Smooth muscle cell (in vitro differentiated cells): ENCODE results near the gene ZEB2. TPM values are rescaled to one million over a fixed set of nuclear protein-coding genes. Genes with fewer than 3 reads are reported as not detected.

ENCODE experiments used
- DNase-seq: peaks from one replicate; lab custom pipeline; 2025; ENCODE audit not compliant: unreplicated experiment; lab: John Stamatoyannopoulos, UW
- H2AFZ ChIP-seq: fragments of 200-600 bp; sonication (generic); 2 replicates; pipeline ENCODE4 v1.6.0; 2016; ENCODE audit warnings: antibody characterized with exemption, low read depth, mild to moderate bottlenecking
- H3F3A ChIP-seq: fragments of 200-600 bp; sonication (generic); 2 replicates; pipeline ENCODE4 v1.6.0; 2017; ENCODE audit warnings: antibody characterized with exemption, low read depth
- H3K27ac ChIP-seq: fragments of 200-600 bp; sonication (generic); 2 replicates; pipeline ENCODE4 v1.5.1; 2016; ENCODE audit warnings: low read depth, mild to moderate bottlenecking
- H3K27me3 ChIP-seq: fragments of 200-600 bp; sonication (generic); 2 replicates; pipeline ENCODE4 v1.6.1; 2016; ENCODE audit warnings: low read depth, mild to moderate bottlenecking
- H3K36me3 ChIP-seq: fragments of 200-600 bp; sonication (generic); 2 replicates; pipeline ENCODE4 v1.5.1; 2016; ENCODE audit warnings: low read depth
- H3K4me1 ChIP-seq: fragments of 200-600 bp; sonication (generic); 2 replicates; pipeline ENCODE4 v1.5.1; 2016; ENCODE audit warnings: low read depth
- H3K4me2 ChIP-seq: fragments of 200-600 bp; sonication (generic); 2 replicates; pipeline ENCODE4 v1.6.0; 2016; ENCODE audit warnings: mild to moderate bottlenecking
- H3K4me3 ChIP-seq: fragments of 200-600 bp; sonication (generic); 2 replicates; pipeline ENCODE4 v1.5.1; 2016; ENCODE audit warnings: mild to moderate bottlenecking
- H3K79me2 ChIP-seq: fragments of 200-600 bp; sonication (generic); 2 replicates; pipeline ENCODE4 v1.6.0; 2016; ENCODE audit warnings: low read depth, mild to moderate bottlenecking
- H3K9ac ChIP-seq: fragments of 200-600 bp; sonication (generic); 2 replicates; pipeline ENCODE4 v1.6.0; 2016; ENCODE audit warnings: low read depth
- H3K9me3 ChIP-seq: fragments of 200-600 bp; sonication (generic); replicated peaks from 2 replicates; pipeline ENCODE4 v1.5.1; 2016; ENCODE audit warnings: low read depth
- H4K20me1 ChIP-seq: fragments of 200-600 bp; sonication (generic); 2 replicates; pipeline ENCODE4 v1.6.0; 2016; ENCODE audit warnings: low read depth
- WGBS: methylation state at CpG from one replicate; pipeline ENCODE4 v1.1.7; 2016; ENCODE audit warnings: low lambda C conversion rate; 5-methylcytosine and 5-hydroxymethylcytosine counted together
- polyA plus RNA-seq: library from polyadenylated mRNA; unstranded; fragments of >200 nt; fragmentation: Nextera tagmentation; extraction: Ambion mirVana; gene quantifications from 2 replicates; pipeline ENCODE4 v1.2.1, GENCODE V29; 2016
- total RNA-seq: library from RNA; depleted of rRNA; stranded (reverse); fragments of >200 nt; gene quantifications from 2 replicates; pipeline ENCODE4 v1.2.3, GENCODE V29; 2014
- TF ChIP-seq, protein P1 (sequence below): fragments of 200-600 bp; sonication (generic); IDR thresholded peaks from 2 replicates; pipeline ENCODE4 v1.5.1; 2017; ENCODE audit warnings: borderline replicate concordance, mild to moderate bottlenecking, antibody characterized with exemption; ENCODE audit not compliant: insufficient read depth, poor library complexity, severe bottlenecking

ZEB2 gene
- total and polyA plus RNA-seq, 2 experiments from 2014 or later = 67.5 to 148 TPM

DNA sequence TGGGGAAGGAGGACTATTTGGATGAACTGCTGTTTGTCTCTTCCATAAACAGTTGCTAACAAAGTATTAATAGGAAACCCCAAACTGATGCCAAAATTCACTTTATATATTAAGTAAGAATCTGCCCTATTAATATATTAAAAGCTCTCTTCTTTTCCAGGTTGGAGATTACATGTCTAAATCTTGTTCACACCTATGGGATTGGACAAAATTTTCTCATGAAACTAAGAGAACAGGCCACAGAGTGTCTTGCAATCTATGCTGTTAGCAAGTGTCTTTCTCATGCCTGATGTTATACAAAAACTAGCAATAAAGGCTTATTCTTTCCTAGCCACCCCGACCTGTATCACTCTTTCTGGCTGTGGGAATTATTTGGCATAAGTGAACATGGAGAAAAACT lies 18.3 kb downstream of the ZEB2 start:
- WGBS = 86% methylated on average over 1 of the region's 1 CpG
- H3K4me2 ChIP-seq = peak overlapping the region; percentile 53
- H3K36me3 ChIP-seq = no peaks in the 10 kb centered on the region
- peaks cover 94% of the 10 kb centered on the region for H4K20me1 ChIP-seq
- peaks cover 32% of the 10 kb centered on the region for H3F3A ChIP-seq
- TF ChIP-seq, protein P1, sequence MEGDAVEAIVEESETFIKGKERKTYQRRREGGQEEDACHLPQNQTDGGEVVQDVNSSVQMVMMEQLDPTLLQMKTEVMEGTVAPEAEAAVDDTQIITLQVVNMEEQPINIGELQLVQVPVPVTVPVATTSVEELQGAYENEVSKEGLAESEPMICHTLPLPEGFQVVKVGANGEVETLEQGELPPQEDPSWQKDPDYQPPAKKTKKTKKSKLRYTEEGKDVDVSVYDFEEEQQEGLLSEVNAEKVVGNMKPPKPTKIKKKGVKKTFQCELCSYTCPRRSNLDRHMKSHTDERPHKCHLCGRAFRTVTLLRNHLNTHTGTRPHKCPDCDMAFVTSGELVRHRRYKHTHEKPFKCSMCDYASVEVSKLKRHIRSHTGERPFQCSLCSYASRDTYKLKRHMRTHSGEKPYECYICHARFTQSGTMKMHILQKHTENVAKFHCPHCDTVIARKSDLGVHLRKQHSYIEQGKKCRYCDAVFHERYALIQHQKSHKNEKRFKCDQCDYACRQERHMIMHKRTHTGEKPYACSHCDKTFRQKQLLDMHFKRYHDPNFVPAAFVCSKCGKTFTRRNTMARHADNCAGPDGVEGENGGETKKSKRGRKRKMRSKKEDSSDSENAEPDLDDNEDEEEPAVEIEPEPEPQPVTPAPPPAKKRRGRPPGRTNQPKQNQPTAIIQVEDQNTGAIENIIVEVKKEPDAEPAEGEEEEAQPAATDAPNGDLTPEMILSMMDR = no peak
- H3K27ac ChIP-seq = peak overlapping the region; percentile 98
- no peak for DNase-seq
- peaks cover 97% of the 10 kb centered on the region for H3K79me2 ChIP-seq
- no peak overlapping the region for H2AFZ ChIP-seq
- no peak overlapping the region for H3K4me3 ChIP-seq
- H3K27me3 ChIP-seq = no peaks in the 10 kb centered on the region
- H3K4me1 ChIP-seq = peaks cover 57% of the 10 kb centered on the region
- H3K9me3 ChIP-seq = no peaks in the 10 kb centered on the region
- H3K9ac ChIP-seq = peak overlapping the region; percentile 36

DNA sequence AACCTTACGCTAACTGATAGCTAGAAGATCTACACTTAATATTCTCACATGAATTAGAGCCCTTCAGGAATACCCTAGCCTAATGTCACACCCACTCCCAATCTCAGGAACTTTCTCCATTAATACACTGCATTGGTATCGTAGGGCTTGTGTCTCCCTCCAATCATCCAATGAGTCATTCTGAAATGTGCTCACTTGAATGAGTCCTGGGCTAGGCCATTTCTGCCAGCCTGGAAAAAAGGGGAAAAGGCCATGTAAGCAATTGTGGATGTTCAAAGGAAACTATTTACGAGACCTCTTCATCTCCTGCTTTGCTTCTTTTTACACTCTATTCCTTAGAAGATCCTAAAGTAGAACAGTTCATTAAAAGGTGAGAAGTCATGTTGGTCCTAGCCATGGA lies 18.8 kb downstream of the ZEB2 start:
- Histone ChIP-seq H3K4me2 (peak overlapping the region; percentile 53), H3F3A (peaks cover 32% of the 10 kb centered on the region), H2AFZ (no peak overlapping the region), H4K20me1 (peaks cover 94% of the 10 kb centered on the region), H3K4me1 (peaks cover 55% of the 10 kb centered on the region), H3K9me3 (no peaks in the 10 kb centered on the region), H3K27me3 (no peaks in the 10 kb centered on the region), H3K27ac (peak overlapping the region; percentile 98), H3K4me3 (no peak overlapping the region), H3K36me3 (no peaks in the 10 kb centered on the region), H3K79me2 (peaks cover 97% of the 10 kb centered on the region), H3K9ac (peak overlapping the region; percentile 36)
- TF ChIP-seq, protein P1 = no peak
- WGBS = 43% methylated on average over 3 of the region's 3 CpGs
- DNase-seq = no peak

DNA sequence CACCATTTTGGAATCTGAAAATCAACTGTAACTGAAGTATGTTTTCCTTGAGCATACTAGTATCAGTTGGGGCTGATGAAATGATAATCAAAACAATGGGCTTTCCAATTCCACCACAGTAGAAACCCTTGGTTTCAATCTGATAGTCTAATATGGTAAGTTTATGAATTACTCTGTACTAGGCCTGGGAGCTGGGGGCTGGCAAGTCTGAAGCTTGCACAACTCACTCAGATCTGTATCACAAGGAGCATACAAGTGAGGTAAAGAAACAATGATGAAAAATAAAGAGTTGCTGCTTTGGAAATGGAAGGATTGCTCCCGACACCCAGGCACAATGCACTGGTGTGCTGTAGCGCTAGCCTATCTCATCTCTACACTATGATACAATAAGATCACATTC lies 19.4 kb downstream of the ZEB2 start:
- H3K4me3 ChIP-seq = no peak overlapping the region
- TF ChIP-seq, protein P1 = no peak
- H3K9ac ChIP-seq = no peak overlapping the region
- H3K4me1 ChIP-seq = peaks cover 54% of the 10 kb centered on the region
- H3K4me2 ChIP-seq = no peak overlapping the region
- H3F3A ChIP-seq = peaks cover 32% of the 10 kb centered on the region
- 100% methylated on average over 2 of the region's 2 CpGs for WGBS
- DNase-seq = no peak
- no peaks in the 10 kb centered on the region for H3K27me3 ChIP-seq
- H4K20me1 ChIP-seq = peaks cover 94% of the 10 kb centered on the region
- H3K36me3 ChIP-seq = no peaks in the 10 kb centered on the region
- H2AFZ ChIP-seq = no peak overlapping the region
- H3K79me2 ChIP-seq = peaks cover 97% of the 10 kb centered on the region
- H3K27ac ChIP-seq = peak overlapping the region; percentile 98
- no peaks in the 10 kb centered on the region for H3K9me3 ChIP-seq

DNA sequence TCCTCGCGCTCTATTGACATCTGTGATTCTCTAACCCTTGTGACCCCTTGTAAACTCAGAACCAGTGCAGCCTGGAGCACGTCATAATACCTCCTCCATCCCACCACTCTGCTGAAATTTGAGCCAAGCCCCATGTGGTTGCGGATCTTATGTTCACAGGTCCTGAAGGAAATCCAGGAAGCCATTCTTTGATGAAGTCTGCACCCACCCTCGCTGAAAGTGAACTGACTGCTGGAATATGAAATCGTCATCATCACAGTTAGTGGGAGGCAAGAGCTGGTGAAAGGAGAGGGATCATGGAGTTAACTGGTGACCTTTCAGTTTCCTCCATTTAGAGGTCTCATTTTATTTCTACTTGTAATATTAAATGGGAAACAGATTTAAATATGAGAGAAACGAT lies 21.6 kb downstream of the ZEB2 start:
- no peak for DNase-seq
- no peaks in the 10 kb centered on the region for H3K27me3 ChIP-seq
- no peak overlapping the region for H3K4me3 ChIP-seq
- H3K4me2 ChIP-seq = no peak overlapping the region
- no peaks in the 10 kb centered on the region for H3K9me3 ChIP-seq
- 54% methylated on average over 7 of the region's 7 CpGs for WGBS
- H3K36me3 ChIP-seq = no peaks in the 10 kb centered on the region
- peaks cover 96% of the 10 kb centered on the region for H3K79me2 ChIP-seq
- no peak overlapping the region for H2AFZ ChIP-seq
- peaks cover 94% of the 10 kb centered on the region for H4K20me1 ChIP-seq
- H3K9ac ChIP-seq = no peak overlapping the region
- peak overlapping the region; percentile 41 for H3K27ac ChIP-seq
- TF ChIP-seq, protein P1 = no peak
- H3F3A ChIP-seq = peaks cover 29% of the 10 kb centered on the region
- H3K4me1 ChIP-seq = peaks cover 31% of the 10 kb centered on the region
